GM18951 (cell line): Measurements from ENCODE around the gene SMPD3.

Source experiments
- POLR2A ChIP-seq: IDR thresholded peaks from 4 replicates; pipeline ENCODE4 v1.6.1; 2011; ENCODE audit warnings: mild to moderate bottlenecking; ENCODE audit not compliant: insufficient read length, insufficient read depth; ENCODE audit errors: extremely low read depth
- in situ Hi-C: fragments of 300-500 bp; cut with MboI; formaldehyde crosslinking; loops from one replicate; pipeline ENCODE4 v1.12.0; 2022; ENCODE audit warnings: low sequenced_read_pairs, mixed read lengths, inconsistent platforms; ENCODE audit not compliant: unreplicated experiment

Gene SMPD3

DNA sequence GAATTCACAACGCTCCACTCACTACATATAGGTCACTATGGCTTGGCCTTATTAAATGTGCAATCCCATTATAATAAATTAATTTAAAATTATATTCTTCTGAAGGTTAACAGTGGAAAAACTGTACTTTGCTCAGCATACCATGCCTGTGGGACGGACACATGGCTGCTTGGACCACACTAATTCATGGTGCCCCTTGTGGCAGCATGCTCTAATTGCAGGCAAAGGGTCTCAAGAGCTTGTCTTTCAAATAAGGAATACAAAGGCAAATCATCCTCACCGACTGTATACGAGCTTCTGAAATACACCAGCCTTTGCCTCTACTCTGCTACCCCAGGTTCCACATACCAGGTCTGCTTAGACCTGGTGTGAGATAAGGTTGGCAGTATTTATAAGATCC, 11.7 kb downstream of the SMPD3 start:
- in situ Hi-C loops, result no loop called here
- TF ChIP-seq POLR2A, result no peak

GRCh38 chr16:68434624-68435210, 13.6 kb downstream of the SMPD3 start:
- in situ Hi-C loops, result no loop called here
- no peak for TF ChIP-seq POLR2A

- TF ChIP-seq POLR2A, result no peak
- in situ Hi-C loops, result no loop called here
These were observed 15.0 kb downstream of the SMPD3 start for GRCh38 chr16:68433316-68433715.

- in situ Hi-C loops, result no loop called here
- no peak for TF ChIP-seq POLR2A
These were observed 15.6 kb downstream of the SMPD3 start for GRCh38 chr16:68432701-68433100.

DNA sequence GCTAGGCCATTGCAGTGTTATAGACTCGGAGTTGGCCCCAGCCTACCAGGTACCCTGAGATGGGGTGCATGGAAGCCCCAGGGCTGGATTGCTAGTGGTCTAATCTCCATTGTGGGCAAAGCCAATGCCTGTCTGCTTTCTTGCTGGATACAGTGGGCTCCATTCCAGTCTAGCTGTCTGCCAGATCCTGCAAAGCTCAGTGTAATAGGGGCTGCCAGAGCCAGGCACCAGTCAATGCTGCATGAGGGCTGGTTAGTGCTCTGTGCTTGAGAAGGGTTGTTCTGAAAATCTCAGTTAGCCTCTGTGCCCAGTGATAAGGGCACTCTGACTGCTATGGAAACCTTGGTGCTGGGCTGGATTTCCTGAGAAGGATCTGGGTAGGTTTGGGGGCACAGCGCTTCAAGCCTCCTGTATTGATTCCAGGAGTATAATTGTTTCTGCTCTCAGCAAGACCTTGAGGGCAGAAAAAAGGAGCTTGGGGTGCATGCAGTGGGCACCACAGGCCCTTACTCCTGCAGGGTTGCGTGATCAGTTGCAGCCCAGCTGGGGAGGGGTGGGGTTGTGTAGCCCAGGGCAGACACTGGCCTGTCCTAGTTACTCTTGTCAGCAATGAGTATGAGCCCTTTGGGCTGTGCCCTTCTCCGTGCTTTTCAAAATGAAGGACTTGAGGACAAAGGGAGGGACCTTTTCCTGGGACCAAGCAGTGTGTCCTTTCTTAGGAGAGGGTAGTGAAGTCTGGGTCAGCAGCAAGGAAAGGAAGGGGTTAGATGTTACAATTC, 19.0 kb downstream of the SMPD3 start:
- TF ChIP-seq POLR2A, result no peak
- in situ Hi-C loops, result no loop called here

GRCh38 chr16:68427649-68428303, 20.5 kb downstream of the SMPD3 start:
- TF ChIP-seq POLR2A, result no peak
- in situ Hi-C loops, result no loop called here

GRCh38 chr16:68426347-68426652, 22.0 kb downstream of the SMPD3 start:
- no peak for TF ChIP-seq POLR2A
- in situ Hi-C loops, result no loop called here

GRCh38 chr16:68425498-68426346, 22.6 kb downstream of the SMPD3 start:
- in situ Hi-C loops, result no loop called here
- no peak for TF ChIP-seq POLR2A

- in situ Hi-C loops, result no loop called here
- no peak for TF ChIP-seq POLR2A
These were observed 24.5 kb downstream of the SMPD3 start for GRCh38 chr16:68423771-68424170.

DNA sequence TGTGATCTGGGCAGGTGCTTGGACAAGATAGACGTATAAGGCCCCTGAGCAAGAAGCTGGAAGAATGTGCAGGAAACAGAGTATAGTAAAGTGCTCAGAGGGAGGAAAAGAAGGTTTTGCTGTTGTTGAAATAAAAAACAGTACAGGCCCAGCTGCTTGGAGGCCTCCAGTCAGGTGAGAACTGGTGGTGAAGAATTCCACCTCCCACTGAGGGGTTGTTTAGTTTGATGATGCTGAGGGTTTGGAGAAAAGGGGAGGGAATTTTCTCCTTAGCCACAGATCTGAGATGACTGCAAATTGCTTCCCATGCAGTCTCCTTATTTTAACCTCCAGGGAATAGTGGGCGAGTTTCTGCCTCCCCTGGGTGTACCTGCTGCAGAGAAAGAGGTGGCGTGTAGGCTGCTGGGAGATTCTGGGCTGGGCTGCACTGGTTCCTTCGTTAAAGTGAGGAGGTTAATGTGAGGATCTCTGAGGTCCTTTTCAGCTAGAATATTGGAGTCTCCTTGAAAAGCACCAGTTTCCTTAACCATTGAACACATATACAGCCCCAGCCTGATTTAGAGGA, 25.8 kb downstream of the SMPD3 start:
- in situ Hi-C loops, result no loop called here
- TF ChIP-seq POLR2A, result no peak

GRCh38 chr16:68421076-68421475, 27.2 kb downstream of the SMPD3 start:
- no peak for TF ChIP-seq POLR2A
- in situ Hi-C loops, result no loop called here

- in situ Hi-C loops, result no loop called here
- TF ChIP-seq POLR2A, result no peak
These were observed 27.9 kb downstream of the SMPD3 start for GRCh38 chr16:68420366-68420942.
